HEK293 (cell line): ENCODE data around the gene IL3.

Experiments
- CTCF ChIA-PET: fragments of 350-600 bp; formaldehyde crosslinking; extraction: SDS; loops from one replicate; lab custom pipeline; 2021; ENCODE audit warnings: antibody characterized with exemption; lab: Yijun Ruan, JAX
- POLR2A ChIA-PET: fragments of 300-600 bp; formaldehyde crosslinking; extraction: SDS; loops from one replicate; lab custom pipeline; 2020; ENCODE audit warnings: antibody characterized with exemption, inconsistent platforms; lab: Yijun Ruan, JAX
- H3K27ac ChIP-seq: fragments of 200-500 bp; sonication (Bioruptor generic); 2 replicates; pipeline ENCODE4 v1.5.1; 2014; ENCODE audit warnings: low read depth, low read length, control low read depth, inconsistent platforms; ENCODE audit errors: extremely low read depth
- H3K36me3 ChIP-seq, 2 experiments: fragments of 200-500 bp in 1 of 2; sonication (Bioruptor generic) in 1 of 2; 1 replicate in 1 of 2; 2 replicates in 1 of 2; pipeline ENCODE4 v1.5.1; 2014 to 2017; ENCODE audit warnings: inconsistent platforms in 2 of 2, low read length in 2 of 2; ENCODE audit not compliant: control insufficient read depth in 2 of 2, insufficient read depth in 1 of 2
- H3K4me1 ChIP-seq: fragments of 200-500 bp; sonication (Bioruptor generic); 2 replicates; pipeline ENCODE4 v1.5.1; 2014; ENCODE audit warnings: mild to moderate bottlenecking, low read length, inconsistent platforms; ENCODE audit not compliant: control insufficient read depth, insufficient read depth
- H3K4me3 ChIP-seq: 2 replicates; pipeline ENCODE4 v1.5.1; 2011; ENCODE audit warnings: low read depth, mild to moderate bottlenecking, control low read depth, low read length, moderate library complexity
- H3K9me3 ChIP-seq: fragments of 200-500 bp; sonication (Bioruptor generic); 2 replicates; pipeline ENCODE4 v1.5.1; 2014; ENCODE audit warnings: low read depth, low read length, inconsistent platforms; ENCODE audit not compliant: control insufficient read depth, insufficient read depth
- HOXD13 ChIP-seq: sonication (generic); formaldehyde crosslinking; IDR thresholded peaks from 2 replicates; pipeline ENCODE4 v1.8.0; 2022; ENCODE audit warnings: missing genetic modification reagents, borderline replicate concordance
- KLF17 ChIP-seq: fragments of 450-650 bp; formaldehyde crosslinking; IDR thresholded peaks from 2 replicates; pipeline ENCODE4 v1.5.1; 2016; ENCODE audit warnings: missing biosample characterization, missing genetic modification characterization
- KLF9 ChIP-seq: fragments of 450-650 bp; formaldehyde crosslinking; IDR thresholded peaks from 2 replicates; pipeline ENCODE4 v1.5.1; 2016; ENCODE audit warnings: missing biosample characterization, missing genetic modification characterization, low read depth
- MYNN ChIP-seq: fragments of 450-650 bp; formaldehyde crosslinking; IDR thresholded peaks from 2 replicates; pipeline ENCODE4 v1.5.1; 2016; ENCODE audit warnings: missing biosample characterization, missing genetic modification characterization, borderline replicate concordance
- REST ChIP-seq: fragments of 450-650 bp; formaldehyde crosslinking; IDR thresholded peaks from 2 replicates; pipeline ENCODE4 v1.5.1; 2016; ENCODE audit warnings: missing biosample characterization, missing genetic modification characterization
- SALL2 ChIP-seq: fragments of 450-650 bp; formaldehyde crosslinking; IDR thresholded peaks from 2 replicates; pipeline ENCODE4 v1.5.0; 2017; ENCODE audit warnings: missing biosample characterization, mild to moderate bottlenecking, missing genetic modification characterization, borderline replicate concordance
- TSHZ1 ChIP-seq: fragments of 450-650 bp; formaldehyde crosslinking; IDR thresholded peaks from 2 replicates; pipeline ENCODE4 v1.5.1; 2016; ENCODE audit warnings: missing biosample characterization, missing genetic modification characterization, borderline replicate concordance
- ZBTB10 ChIP-seq: fragments of 450-650 bp; formaldehyde crosslinking; IDR thresholded peaks from 2 replicates; pipeline ENCODE4 v1.5.1; 2016; ENCODE audit warnings: missing biosample characterization, missing genetic modification characterization
- ZNF239 ChIP-seq: fragments of 450-650 bp; formaldehyde crosslinking; IDR thresholded peaks from 2 replicates; pipeline ENCODE4 v1.5.1; 2016; ENCODE audit warnings: missing biosample characterization, missing genetic modification characterization
- ZNF398 ChIP-seq: fragments of 450-650 bp; formaldehyde crosslinking; IDR thresholded peaks from 2 replicates; pipeline ENCODE4 v1.5.1; 2017; ENCODE audit warnings: missing biosample characterization, missing genetic modification characterization
- ZNF416 ChIP-seq: fragments of 450-650 bp; formaldehyde crosslinking; IDR thresholded peaks from 2 replicates; pipeline ENCODE4 v1.5.1; 2016; ENCODE audit warnings: missing biosample characterization, missing genetic modification characterization
- ZNF433 ChIP-seq: fragments of 450-650 bp; formaldehyde crosslinking; IDR thresholded peaks from 2 replicates; pipeline ENCODE4 v1.5.1; 2016; ENCODE audit warnings: missing biosample characterization, missing genetic modification characterization, low read depth
- ZNF449 ChIP-seq: fragments of 450-650 bp; formaldehyde crosslinking; IDR thresholded peaks from 2 replicates; pipeline ENCODE4 v1.5.1; 2017; ENCODE audit warnings: missing biosample characterization, mild to moderate bottlenecking, missing genetic modification characterization, moderate library complexity
- ZNF530 ChIP-seq: fragments of 450-650 bp; formaldehyde crosslinking; IDR thresholded peaks from 2 replicates; pipeline ENCODE4 v1.5.1; 2016; ENCODE audit warnings: low read depth, missing biosample characterization, missing genetic modification characterization
- ZNF549 ChIP-seq: fragments of 450-650 bp; IDR thresholded peaks from 2 replicates; pipeline ENCODE4 v1.5.1; 2018; ENCODE audit warnings: missing biosample characterization, missing genetic modification characterization, mild to moderate bottlenecking, inconsistent platforms, moderate library complexity
- ZNF561 ChIP-seq: fragments of 450-650 bp; IDR thresholded peaks from 2 replicates; pipeline ENCODE4 v1.5.1; 2018; ENCODE audit warnings: missing biosample characterization, missing genetic modification characterization, borderline replicate concordance
- ZNF677 ChIP-seq: fragments of 450-650 bp; IDR thresholded peaks from 2 replicates; pipeline ENCODE4 v1.5.0; 2018; ENCODE audit warnings: missing biosample characterization, mild to moderate bottlenecking, missing genetic modification characterization, moderate library complexity
- ZNF707 ChIP-seq: fragments of 450-650 bp; formaldehyde crosslinking; IDR thresholded peaks from 2 replicates; pipeline ENCODE4 v1.5.1; 2016; ENCODE audit warnings: missing biosample characterization, missing genetic modification characterization
- ZNF837 ChIP-seq: fragments of 450-650 bp; formaldehyde crosslinking; IDR thresholded peaks from 2 replicates; pipeline ENCODE4 v1.5.1; 2016; ENCODE audit warnings: missing biosample characterization, missing genetic modification characterization
- ZSCAN23 ChIP-seq: fragments of 450-650 bp; formaldehyde crosslinking; IDR thresholded peaks from 2 replicates; pipeline ENCODE4 v1.5.1; 2016; ENCODE audit warnings: missing biosample characterization, missing genetic modification characterization

The IL3 gene

GRCh38 chr5:132019337-132019736 is 41.1 kb upstream of the IL3 start (continued):
- TF ChIP-seq TSHZ1 (tag by site-specific recombination) (no peak), HOXD13 (CRISPR knock-in tag) (no peak), ZNF398 (tag by site-specific recombination) (no peak), ZNF239 (tag by site-specific recombination) (no peak), ZNF677 (tag by site-specific recombination) (no peak), SALL2 (tag by site-specific recombination) (no peak)

- no peaks in the 10 kb centered on the region for H3K36me3 ChIP-seq
- no peak overlapping the region for H3K4me3 ChIP-seq
- ChIA-PET CTCF (interaction anchor here (1.5 kb wide), 1 partner anchor 12 kb away, joined by 3 read pairs; no protein-coding TSS in a partner anchor), POLR2A (no interaction called here)
- H3K4me1 ChIP-seq: no peaks in the 10 kb centered on the region
- TF ChIP-seq ZNF449: no peak
- TF ChIP-seq ZSCAN23 (tag by site-specific recombination): no peak
- TF ChIP-seq ZNF549 (tag by site-specific recombination): no peak
- TF ChIP-seq ZNF561 (tag by site-specific recombination): no peak
- no peak for TF ChIP-seq REST
- TF ChIP-seq KLF9 (tag by site-specific recombination): no peak
- TF ChIP-seq MYNN: no peak
- no peak for TF ChIP-seq ZNF416 (tag by site-specific recombination)
- TF ChIP-seq ZBTB10 (tag by site-specific recombination): no peak
- no peak for TF ChIP-seq ZNF530 (tag by site-specific recombination)
- no peak for TF ChIP-seq ZNF433 (tag by site-specific recombination)
- no peak for TF ChIP-seq KLF17 (tag by site-specific recombination)
- no peak for TF ChIP-seq ZNF707 (tag by site-specific recombination)
- no peak for TF ChIP-seq ZNF837 (tag by site-specific recombination)
- H3K27ac ChIP-seq: no peak overlapping the region
- no peaks in the 10 kb centered on the region for H3K9me3 ChIP-seq
These were observed 40.4 kb upstream of the IL3 start for GRCh38 chr5:132019857-132020555.
